NCI-H774 (cell line): Measurements from ENCODE around the gene DUSP3.

Source experiments
- DNase-seq: peaks from one replicate; lab custom pipeline; 2025; lab: John Stamatoyannopoulos, UW

DUSP3 gene

GRCh38 chr17:43732958-43733357 is 45.8 kb downstream of the DUSP3 start:
- DNase-seq = no peak

GRCh38 chr17:43728081-43728480 is 50.7 kb downstream of the DUSP3 start:
- DNase-seq = no peak

GRCh38 chr17:43723697-43724359 is 54.9 kb downstream of the DUSP3 start:
- no peak for DNase-seq

GRCh38 chr17:43722870-43723665 is 55.7 kb downstream of the DUSP3 start:
- no peak for DNase-seq

GRCh38 chr17:43722269-43722619 is 56.5 kb downstream of the DUSP3 start:
- no peak for DNase-seq

GRCh38 chr17:43721537-43722268 is 57.1 kb downstream of the DUSP3 start:
- DNase-seq = no peak

DNA sequence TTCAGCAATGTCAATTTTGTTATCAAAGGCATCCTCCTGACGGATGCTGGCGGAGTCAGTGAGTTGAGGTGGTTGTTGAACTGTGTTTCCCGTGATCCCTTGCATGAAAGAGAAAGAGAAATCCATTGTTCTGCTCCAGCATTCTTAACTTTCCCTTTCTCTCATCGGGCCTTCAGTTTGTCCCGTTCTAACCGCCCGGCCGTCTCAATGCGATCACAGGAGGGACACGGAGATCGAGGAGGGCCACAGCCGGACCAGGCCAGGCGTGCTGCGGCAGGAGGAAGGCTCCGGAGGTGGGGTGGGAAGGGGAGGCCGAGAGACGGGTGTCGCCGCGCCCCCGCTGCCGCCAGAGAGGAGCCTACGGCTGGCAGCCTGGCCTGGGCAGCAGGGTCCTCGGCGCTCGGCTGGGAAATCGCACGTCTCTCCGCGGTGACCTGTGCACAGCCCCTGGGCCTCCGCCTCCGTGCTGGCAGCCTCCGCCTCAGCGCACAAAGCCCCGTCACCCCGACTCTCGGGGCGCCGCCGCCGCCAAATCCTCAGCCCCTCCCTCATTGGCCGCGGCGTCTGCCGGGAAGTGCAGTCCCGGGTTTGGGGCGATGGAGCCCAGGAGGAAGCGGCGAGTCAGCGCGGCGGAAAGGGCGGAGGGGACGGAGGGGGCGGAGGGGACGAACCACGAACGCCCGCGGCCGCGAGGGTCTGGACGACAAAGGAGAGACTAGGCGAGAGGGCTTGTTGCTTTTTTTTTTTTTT is 58.3 kb downstream of the DUSP3 start:
- DNase-seq = peak; percentile 74

- DNase-seq = no peak
Observed at GRCh38 chr17:43719578-43719977, 59.2 kb downstream of the DUSP3 start.

- no peak for DNase-seq
Observed at GRCh38 chr17:43718544-43718943, 60.2 kb downstream of the DUSP3 start.

DNA sequence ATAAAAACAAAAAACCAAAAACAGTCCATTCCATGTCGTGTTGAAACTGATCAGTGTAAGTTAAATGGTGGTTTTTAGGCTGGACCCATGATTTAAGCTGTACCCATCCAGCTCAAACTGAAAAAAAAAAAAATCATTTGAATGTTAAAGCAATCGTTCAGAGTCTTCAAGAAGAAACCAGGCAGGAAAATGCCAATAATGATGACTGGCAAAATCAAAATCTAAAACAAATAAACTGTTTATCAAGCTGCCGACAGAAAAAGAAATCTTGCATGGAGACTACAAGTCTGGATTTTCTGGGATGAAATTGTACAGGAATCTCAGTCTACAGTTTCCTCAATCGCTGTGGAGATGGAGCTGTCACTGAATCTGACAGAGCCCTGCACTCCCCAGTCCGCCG is 60.9 kb downstream of the DUSP3 start:
- DNase-seq = no peak
